GM19193 (cell line): ENCODE results near the gene EARS2.

Experiments
- POLR2A ChIP-seq: IDR thresholded peaks from 4 replicates; pipeline ENCODE4 v1.6.1; 2011; ENCODE audit not compliant: insufficient read depth, insufficient read length; ENCODE audit errors: extremely low read depth

The EARS2 gene

GRCh38 chr16:23518435-23518891, 38.7 kb downstream of the EARS2 start:
- TF ChIP-seq POLR2A: no peak

GRCh38 chr16:23516366-23517137, 40.6 kb downstream of the EARS2 start:
- TF ChIP-seq POLR2A: no peak

GRCh38 chr16:23515881-23516280, 41.3 kb downstream of the EARS2 start:
- no peak for TF ChIP-seq POLR2A

GRCh38 chr16:23514381-23515152, 42.6 kb downstream of the EARS2 start:
- no peak for TF ChIP-seq POLR2A

GRCh38 chr16:23512168-23512695, 44.9 kb downstream of the EARS2 start:
- TF ChIP-seq POLR2A: no peak

- no peak for TF ChIP-seq POLR2A
Observed at GRCh38 chr16:23511731-23512130, 45.4 kb downstream of the EARS2 start.

GRCh38 chr16:23510164-23510914, 46.8 kb downstream of the EARS2 start, which contains the start of gene GGA2:
GGA2 (minus strand) TSS chr16:23510494; CDS start chr16:23510411, 83 bp downstream.
- peak; percentile 91 for TF ChIP-seq POLR2A

GRCh38 chr16:23509782-23510163, 47.4 kb downstream of the EARS2 start:
- no peak for TF ChIP-seq POLR2A

GRCh38 chr16:23509441-23509754, 47.8 kb downstream of the EARS2 start:
- TF ChIP-seq POLR2A: no peak

- no peak for TF ChIP-seq POLR2A
Observed at GRCh38 chr16:23508589-23509440, 48.3 kb downstream of the EARS2 start.

- no peak for TF ChIP-seq POLR2A
Observed at GRCh38 chr16:23506606-23506994, 50.5 kb downstream of the EARS2 start.

- TF ChIP-seq POLR2A: no peak
Observed at GRCh38 chr16:23505671-23506605, 51.2 kb downstream of the EARS2 start.

GRCh38 chr16:23505180-23505665, 51.9 kb downstream of the EARS2 start:
- no peak for TF ChIP-seq POLR2A
